ENCODE data around the gene ZYX. TPM values are rescaled to one million over a fixed set of nuclear protein-coding genes. Genes with fewer than 3 reads are reported as not detected.
"Not testable (repeated sequence)": the region's sequence is repeated elsewhere in the genome, so short reads cannot be mapped to it uniquely, and the experiment has no call there.

ZYX gene
- total RNA-seq, 4 donors from 2014 or later: 57.5 to 96.9 (median 72.7) TPM

DNA sequence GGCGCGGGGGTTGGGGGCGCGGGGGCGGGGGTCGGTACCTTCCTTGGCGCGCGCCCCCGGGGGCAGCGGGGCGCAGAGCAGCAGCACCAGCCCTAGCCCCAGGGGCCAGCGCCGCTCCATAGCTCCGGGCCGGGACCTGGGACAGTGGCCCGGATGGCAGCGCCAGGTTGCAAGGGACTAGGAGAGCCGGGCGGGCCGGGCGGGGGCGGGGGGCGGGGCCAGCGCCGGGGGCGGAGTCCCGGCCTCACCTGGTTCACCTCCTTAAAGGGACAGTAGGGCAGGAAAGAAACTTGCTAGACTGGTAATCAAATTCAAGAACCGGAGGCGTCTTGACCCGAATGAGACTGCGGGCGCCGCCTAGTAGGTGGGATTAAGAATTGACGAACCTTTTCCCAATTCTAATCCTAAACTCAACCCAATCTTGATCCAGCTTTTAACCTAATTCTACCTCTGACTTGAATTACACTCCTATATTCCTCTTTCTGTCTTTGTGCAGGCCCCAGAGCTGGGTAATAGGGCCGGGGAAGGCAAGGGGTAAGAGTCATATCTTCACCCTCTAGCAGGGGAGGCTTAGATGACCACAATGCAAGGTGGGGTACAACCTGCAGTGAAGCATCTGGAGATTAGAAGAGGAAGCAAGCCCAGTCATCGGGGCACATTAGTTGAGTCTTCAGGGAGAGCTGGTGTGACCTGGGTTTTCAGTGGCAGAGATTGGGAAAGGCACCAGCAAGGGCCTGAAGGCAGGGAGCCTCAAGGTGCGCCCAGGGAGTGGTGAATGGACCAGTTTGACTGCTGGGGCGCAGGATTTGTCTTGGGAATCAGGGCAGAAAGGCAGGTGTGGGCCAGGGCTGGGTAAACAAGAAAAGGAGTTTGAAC lies 27.8 kb downstream of the ZYX start, which contains the start of gene EPHA1:
Gene EPHA1 (minus strand): TSS at position 171 of the 876 bp plus-strand sequence. CDS start 51 bp downstream, at position 120.
- DNase-seq (ENCODE audit: low spot score in 2 of 2): no peak
- 11 to 22% methylated on average over 11 to 33 of the region's 39 CpGs for whole genome bisulfite sequencing, 2 donors
- Histone ChIP-seq H3K36me3 (no peaks in the 10 kb centered on the region), H3K4me1 (peaks cover 0 to 24% (median 11%) of the 10 kb centered on the region in 4 donors), H3K9me3 (no peaks in the 10 kb centered on the region), H3K27ac (peak within 1 kb of the TSS in 1 of 4 donors; percentile 64), H3K27me3 (peaks cover 0 to 5% of the 10 kb centered on the region in 2 donors), H3K4me3 (peak within 1 kb of the TSS in 2 of 4 donors; percentile 28 to 41)
- TF ChIP-seq POLR2A (IDR thresholded peaks at IDR 0.05) (no peak), CTCF (IDR thresholded peaks at IDR 0.05) (peak; percentile 12 to 31 (median 20))

- H3K27ac ChIP-seq: no peak overlapping the region
- TF ChIP-seq EP300 (IDR thresholded peaks at IDR 0.05) (no peak), CTCF (IDR thresholded peaks at IDR 0.05) (no peak), POLR2A (IDR thresholded peaks at IDR 0.05) (no peak)
- no peak for DNase-seq (ENCODE audit: low spot score in 2 of 2)
- H3K4me3 ChIP-seq: no peak overlapping the region
- 14 to 36% methylated on average over 6 of the region's 6 CpGs for WGBS, 2 donors
- H3K36me3 ChIP-seq: no peaks in the 10 kb centered on the region
- peaks cover 0 to 24% (median 11%) of the 10 kb centered on the region in 4 donors for H3K4me1 ChIP-seq
- H3K9me3 ChIP-seq: no peaks in the 10 kb centered on the region
- H3K27me3 ChIP-seq: peaks cover 0 to 5% of the 10 kb centered on the region in 2 donors
Observed at GRCh38 chr7:143410521-143411004, 29.4 kb downstream of the ZYX start.

DNA sequence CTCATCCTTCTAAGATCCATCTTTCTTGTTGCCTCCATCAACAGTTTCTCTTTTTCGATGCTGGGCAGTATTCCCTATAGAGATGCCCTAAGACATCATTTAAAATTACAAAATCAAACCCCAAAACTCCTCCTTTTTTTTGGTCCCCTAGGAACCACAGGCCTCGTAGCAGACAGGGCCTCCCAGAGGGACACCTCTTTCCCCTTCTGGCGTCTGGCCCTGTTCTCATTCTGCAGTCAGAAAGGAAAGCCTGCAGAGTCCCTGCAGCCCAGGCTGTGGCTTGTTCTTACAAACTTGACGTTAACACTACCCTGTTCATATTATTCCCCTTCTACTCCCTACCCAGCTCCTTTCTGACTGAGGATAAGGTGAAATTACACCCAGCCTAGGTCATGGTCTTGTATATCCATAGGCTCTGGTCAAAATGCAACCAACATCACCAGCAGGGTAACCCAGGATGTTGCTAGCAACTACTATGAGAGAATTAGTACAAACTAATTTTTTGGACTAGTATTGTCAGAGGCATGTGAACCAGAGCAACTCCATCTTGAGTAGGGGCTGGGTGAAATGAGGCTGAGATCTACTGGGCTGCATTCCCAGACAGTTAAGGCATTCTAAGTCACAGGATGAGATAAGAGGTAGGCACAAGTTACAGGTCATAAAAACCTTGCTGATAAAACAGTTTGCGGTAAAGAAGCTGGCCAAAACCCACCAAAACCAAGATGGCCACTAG lies 31.0 kb downstream of the ZYX start:
- DNase-seq (ENCODE audit: low spot score in 2 of 2): no peak
- no peak overlapping the region for H3K4me3 ChIP-seq
- TF ChIP-seq POLR2A (IDR thresholded peaks at IDR 0.05) (no peak), CTCF (IDR thresholded peaks at IDR 0.05) (no peak), EP300 (IDR thresholded peaks at IDR 0.05) (no peak)
- no peak overlapping the region for H3K27ac ChIP-seq
- no peaks in the 10 kb centered on the region for H3K36me3 ChIP-seq
- WGBS, 2 donors: 82 to 85% methylated on average over 5 of the region's 5 CpGs
- peaks cover 0 to 5% of the 10 kb centered on the region in 2 donors for H3K27me3 ChIP-seq
- H3K4me1 ChIP-seq: peaks cover 0 to 24% (median 11%) of the 10 kb centered on the region in 4 donors
- no peaks in the 10 kb centered on the region for H3K9me3 ChIP-seq

- no peak overlapping the region for H3K4me3 ChIP-seq
- WGBS, 2 donors: 90 to 96% methylated on average over 8 of the region's 8 CpGs
- peaks cover 0 to 5% of the 10 kb centered on the region in 2 donors for H3K27me3 ChIP-seq
- H3K27ac ChIP-seq: no peak overlapping the region
- no peak for TF ChIP-seq EP300 (IDR thresholded peaks at IDR 0.05)
- TF ChIP-seq CTCF (IDR thresholded peaks at IDR 0.05): no peak
- TF ChIP-seq POLR2A (IDR thresholded peaks at IDR 0.05): no peak
- H3K4me1 ChIP-seq: peaks cover 0 to 24% (median 9%) of the 10 kb centered on the region in 4 donors
- H3K9me3 ChIP-seq: no peaks in the 10 kb centered on the region
- H3K36me3 ChIP-seq: no peaks in the 10 kb centered on the region
- no peak for DNase-seq (ENCODE audit: low spot score in 2 of 2)
Observed at GRCh38 chr7:143413123-143413522, 32.0 kb downstream of the ZYX start.

GRCh38 chr7:143415209-143415608 lies 34.1 kb downstream of the ZYX start:
- H3K4me3 ChIP-seq; H3K27me3 ChIP-seq; H3K9me3 ChIP-seq; H3K36me3 ChIP-seq; H3K27ac ChIP-seq; DNase-seq (ENCODE audit: low spot score in 2 of 2): not testable (repeated sequence)
- peaks cover 0 to 10% (median 0%) of the 10 kb centered on the region in 4 donors for H3K4me1 ChIP-seq
- WGBS, 2 donors: 86 to 88% methylated on average over 7 of the region's 7 CpGs

Data from tibial nerve (tissue), 4 donors.